Endodermal cell (in vitro differentiated cells): ENCODE measurements around the gene TRAK1. TPM values are rescaled to one million over a fixed set of nuclear protein-coding genes. Genes with fewer than 3 reads are reported as not detected.

Experiments
- DNase-seq: peaks from one replicate; pipeline ENCODE4 v3.0.0-alpha.2; 2017
- H3K27ac ChIP-seq: 2 replicates; pipeline ENCODE4 v1.5.1; 2013; ENCODE audit warnings: mild to moderate bottlenecking, low read depth, low read length, moderate library complexity
- H3K27me3 ChIP-seq: 2 replicates; pipeline ENCODE4 v1.6.1; 2013; ENCODE audit warnings: mild to moderate bottlenecking, low read length, moderate library complexity; ENCODE audit not compliant: insufficient read depth, control insufficient read depth, poor library complexity, severe bottlenecking
- H3K36me3 ChIP-seq: 2 replicates; pipeline ENCODE4 v1.7.0; 2013; ENCODE audit warnings: mild to moderate bottlenecking, low read length, moderate library complexity; ENCODE audit not compliant: control insufficient read depth, insufficient read depth
- H3K4me1 ChIP-seq: one replicate; pipeline ENCODE4 v1.7.0; 2013; ENCODE audit warnings: low read length; ENCODE audit not compliant: control insufficient read depth, insufficient read depth
- H3K4me3 ChIP-seq: 2 replicates; pipeline ENCODE4 v1.5.1; 2013; ENCODE audit warnings: mild to moderate bottlenecking, low read length, moderate library complexity
- H3K9ac ChIP-seq: 2 replicates; pipeline ENCODE4 v1.6.1; 2013; ENCODE audit warnings: mild to moderate bottlenecking, low read length, moderate library complexity; ENCODE audit not compliant: poor library complexity, severe bottlenecking; ENCODE audit errors: extremely low read depth
- H3K9me3 ChIP-seq: 2 replicates; pipeline ENCODE4 v1.6.1; 2013; ENCODE audit warnings: mild to moderate bottlenecking, low read length, moderate library complexity; ENCODE audit not compliant: control insufficient read depth
- H3K27ac Mint-ChIP-seq: 2 replicates; pipeline ENCODE4 v1.8.0; 2020; ENCODE audit warnings: mixed read lengths
- H3K27me3 Mint-ChIP-seq: 2 replicates; pipeline ENCODE4 v1.8.0; 2021; ENCODE audit warnings: mild to moderate bottlenecking, mixed read lengths; ENCODE audit not compliant: insufficient read depth
- H3K36me3 Mint-ChIP-seq: 2 replicates; pipeline ENCODE4 v1.8.0; 2020; ENCODE audit warnings: low read depth, mixed read lengths
- H3K4me1 Mint-ChIP-seq: 2 replicates; pipeline ENCODE4 v1.8.0; 2020; ENCODE audit warnings: mixed read lengths
- H3K4me3 Mint-ChIP-seq: 2 replicates; pipeline ENCODE4 v1.8.0; 2020; ENCODE audit warnings: mild to moderate bottlenecking, moderate library complexity, mixed read lengths
- H3K9me3 Mint-ChIP-seq: 2 replicates; pipeline ENCODE4 v1.8.0; 2020; ENCODE audit warnings: mild to moderate bottlenecking, mixed read lengths
- CTCF ChIP-seq: fragments of 200-600 bp; sonication (generic); conservative IDR thresholded peaks from 2 replicates; pipeline ENCODE4 v1.5.0; 2021; ENCODE audit warnings: antibody characterized with exemption, mild to moderate bottlenecking
- WGBS, 2 experiments: methylation state at CpG; one replicate each; pipeline versions ENCODE4 v1.1.5 to v1.1.7; 2013; ENCODE audit warnings: missing lambda C conversion rate in 2 of 2, mixed read lengths in 1 of 2; ENCODE audit not compliant: insufficient coverage in 1 of 2, insufficient read length in 1 of 2; 5-methylcytosine and 5-hydroxymethylcytosine counted together
- total RNA-seq, 2 donors: library from RNA; stranded (reverse); fragmentation: NEBNext Ultra II Directional in 1 of 2; extraction: Animal tissue kit (Norgen Biotek cat#: 25700) in 1 of 2; gene quantifications; 2 replicates in 1 of 2; 3 replicates in 1 of 2; pipeline ENCODE4 v1.2.1, GENCODE V29; 2021

The TRAK1 gene
- total RNA-seq, 2 donors from 2014 or later = 29.8 to 31.0 TPM

DNA sequence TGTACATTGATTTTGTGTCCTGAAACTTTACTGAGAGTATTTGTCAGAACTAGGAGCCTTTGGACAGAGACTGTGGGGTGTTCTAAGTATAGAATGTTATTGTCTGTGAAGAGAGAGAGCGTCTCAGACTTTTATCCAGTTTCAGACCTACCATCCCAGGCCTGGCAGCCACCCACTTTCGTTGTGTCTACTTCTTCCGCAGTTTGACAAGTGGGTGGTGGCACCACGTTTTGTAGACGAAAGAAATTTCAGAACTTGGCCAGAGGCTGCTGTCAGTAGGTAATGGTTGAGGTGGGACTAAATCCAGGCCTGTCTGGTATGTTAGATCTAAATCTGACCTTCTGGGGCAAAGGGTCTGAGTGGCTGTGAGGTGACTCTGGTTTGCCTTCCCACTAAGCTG is 13.4 kb upstream of the TRAK1 start:
- no peaks in the 10 kb centered on the region for H3K27me3 Mint-ChIP-seq
- H3K4me3 ChIP-seq = no peak overlapping the region
- no peak for TF ChIP-seq CTCF
- no peak overlapping the region for H3K27ac ChIP-seq
- peaks cover 16% of the 10 kb centered on the region for H3K36me3 Mint-ChIP-seq
- 90 to 93% methylated on average over 2 to 5 of the region's 5 CpGs for WGBS, 2 experiments
- no peak overlapping the region for H3K9ac ChIP-seq
- peaks cover 17% of the 10 kb centered on the region for H3K4me1 Mint-ChIP-seq
- no peaks in the 10 kb centered on the region for H3K36me3 ChIP-seq
- no peak overlapping the region for H3K4me3 Mint-ChIP-seq
- DNase-seq = no peak
- no peaks in the 10 kb centered on the region for H3K27me3 ChIP-seq
- peaks cover 31% of the 10 kb centered on the region for H3K9me3 Mint-ChIP-seq
- peaks cover 18% of the 10 kb centered on the region for H3K9me3 ChIP-seq
- H3K4me1 ChIP-seq = peaks cover 7% of the 10 kb centered on the region
- H3K27ac Mint-ChIP-seq = no peak overlapping the region

DNA sequence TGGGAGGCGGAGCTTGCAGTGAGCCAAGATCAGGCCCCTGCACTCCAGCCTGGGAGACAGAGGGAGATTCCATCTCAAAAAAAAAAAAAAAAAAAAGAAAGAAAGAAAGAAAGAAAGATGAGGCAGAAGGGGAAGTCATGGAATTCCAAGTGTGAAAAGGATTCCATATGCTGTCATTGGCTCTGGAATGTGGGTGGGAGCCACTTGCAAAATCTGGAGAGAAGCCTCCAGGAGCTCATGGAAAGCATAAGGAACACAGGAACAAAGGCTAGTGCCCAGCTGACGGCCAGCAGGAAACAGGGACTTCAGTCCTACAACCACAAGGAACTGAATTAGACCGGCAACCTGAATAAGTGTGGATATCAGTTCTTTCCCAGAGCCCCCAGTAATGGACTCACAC is 12.5 kb upstream of the TRAK1 start:
- H3K36me3 ChIP-seq = no peaks in the 10 kb centered on the region
- H3K4me3 ChIP-seq = no peak overlapping the region
- Mint-ChIP-seq H3K4me1 (peaks cover 17% of the 10 kb centered on the region), H3K36me3 (peaks cover 16% of the 10 kb centered on the region), H3K4me3 (no peak overlapping the region), H3K9me3 (peaks cover 31% of the 10 kb centered on the region), H3K27me3 (no peaks in the 10 kb centered on the region), H3K27ac (no peak overlapping the region)
- peaks cover 18% of the 10 kb centered on the region for H3K9me3 ChIP-seq
- H3K9ac ChIP-seq = no peak overlapping the region
- no peak for DNase-seq
- WGBS, 2 experiments = 74 to 97% methylated on average over 2 to 3 of the region's 3 CpGs
- H3K27ac ChIP-seq = no peak overlapping the region
- no peak for TF ChIP-seq CTCF
- H3K27me3 ChIP-seq = no peaks in the 10 kb centered on the region
- H3K4me1 ChIP-seq = peaks cover 7% of the 10 kb centered on the region

DNA sequence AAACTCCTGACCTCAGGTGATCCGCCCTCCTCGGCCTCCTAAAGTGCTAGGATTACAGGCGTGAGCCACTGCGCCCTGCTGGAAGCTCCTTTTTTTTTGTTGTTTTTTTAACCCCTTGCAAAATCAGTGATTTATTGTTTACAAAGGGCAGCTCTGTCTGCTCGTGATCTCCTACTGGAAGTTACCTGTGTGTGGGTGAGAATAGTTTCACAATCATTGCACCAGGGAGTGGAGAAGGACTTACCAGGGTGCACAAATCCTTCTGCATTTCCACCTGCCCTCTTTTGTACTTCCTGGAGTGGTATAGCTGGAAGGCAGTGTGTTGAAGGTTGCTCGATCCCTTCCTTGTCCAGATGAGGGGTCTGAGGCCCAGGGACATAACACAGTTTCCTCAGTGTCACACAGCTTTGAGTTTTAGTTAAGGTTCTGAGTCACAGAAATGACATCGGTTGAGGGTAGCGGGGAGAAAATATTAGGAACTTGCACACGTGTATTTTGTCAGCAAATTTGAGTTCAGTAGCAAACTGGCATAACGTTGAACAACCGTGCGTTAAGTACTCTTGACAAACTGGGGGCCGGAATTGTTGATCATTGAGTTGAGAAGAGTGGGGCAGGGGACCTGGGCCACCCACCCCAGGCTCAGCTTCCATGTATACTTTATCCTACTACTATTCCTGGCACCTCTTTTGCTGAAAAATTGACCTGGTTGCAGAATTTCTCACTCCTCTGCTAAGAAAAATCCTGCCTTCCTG is 11.3 kb upstream of the TRAK1 start:
- H3K27ac Mint-ChIP-seq = peak overlapping the region; percentile 14
- peaks cover 31% of the 10 kb centered on the region for H3K9me3 Mint-ChIP-seq
- no peak overlapping the region for H3K9ac ChIP-seq
- peaks cover 16% of the 10 kb centered on the region for H3K36me3 Mint-ChIP-seq
- peaks cover 7% of the 10 kb centered on the region for H3K4me1 ChIP-seq
- no peaks in the 10 kb centered on the region for H3K27me3 Mint-ChIP-seq
- H3K27me3 ChIP-seq = no peaks in the 10 kb centered on the region
- peaks cover 18% of the 10 kb centered on the region for H3K9me3 ChIP-seq
- no peak for TF ChIP-seq CTCF
- WGBS, 2 experiments = 89 to 90% methylated on average over 11 to 13 of the region's 13 CpGs
- H3K4me3 ChIP-seq = no peak overlapping the region
- H3K27ac ChIP-seq = peak overlapping the region; percentile 71
- H3K4me1 Mint-ChIP-seq = peaks cover 14% of the 10 kb centered on the region
- no peak for DNase-seq
- H3K4me3 Mint-ChIP-seq = no peak overlapping the region
- H3K36me3 ChIP-seq = no peaks in the 10 kb centered on the region
